HG03520 (cell line): ENCODE results near the gene NFATC2.
"Not testable (repeated sequence)": the region's sequence is repeated elsewhere in the genome, so short reads cannot be mapped to it uniquely, and the experiment has no call there.

Experiments
- ATAC-seq: cut with Tn5 transposase; IDR thresholded peaks from one replicate; pipeline ENCODE4 v1.9.1; 2021; ENCODE audit warnings: mild to moderate bottlenecking, moderate library complexity; ENCODE audit not compliant: unreplicated experiment

The NFATC2 gene

GRCh38 chr20:51569815-51570738, 27.6 kb upstream of the NFATC2 start:
- ATAC-seq = no peak

DNA sequence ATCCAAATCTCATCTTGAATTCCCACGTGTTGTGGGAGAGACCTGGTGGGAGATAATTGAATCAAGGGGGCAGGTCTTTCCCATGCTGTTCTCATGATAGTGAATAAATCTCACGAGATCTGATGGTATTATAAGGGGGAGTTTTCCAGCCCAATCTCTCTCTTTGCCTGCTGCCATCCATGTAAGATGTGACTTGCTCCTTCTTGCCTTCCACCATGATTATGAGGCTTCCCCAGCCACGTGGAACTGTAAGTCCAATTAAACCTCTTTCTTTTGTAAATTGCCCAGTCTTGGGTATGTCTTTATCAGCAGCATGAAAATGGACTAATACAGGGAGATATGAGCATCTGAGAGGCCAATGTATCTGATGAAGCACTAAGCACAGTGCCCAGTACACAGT, 26.0 kb upstream of the NFATC2 start:
- ATAC-seq = not testable (repeated sequence)

- no peak for ATAC-seq
These were observed 25.1 kb upstream of the NFATC2 start for GRCh38 chr20:51567622-51568021.

GRCh38 chr20:51566594-51566993, 24.1 kb upstream of the NFATC2 start:
- ATAC-seq = no peak

DNA sequence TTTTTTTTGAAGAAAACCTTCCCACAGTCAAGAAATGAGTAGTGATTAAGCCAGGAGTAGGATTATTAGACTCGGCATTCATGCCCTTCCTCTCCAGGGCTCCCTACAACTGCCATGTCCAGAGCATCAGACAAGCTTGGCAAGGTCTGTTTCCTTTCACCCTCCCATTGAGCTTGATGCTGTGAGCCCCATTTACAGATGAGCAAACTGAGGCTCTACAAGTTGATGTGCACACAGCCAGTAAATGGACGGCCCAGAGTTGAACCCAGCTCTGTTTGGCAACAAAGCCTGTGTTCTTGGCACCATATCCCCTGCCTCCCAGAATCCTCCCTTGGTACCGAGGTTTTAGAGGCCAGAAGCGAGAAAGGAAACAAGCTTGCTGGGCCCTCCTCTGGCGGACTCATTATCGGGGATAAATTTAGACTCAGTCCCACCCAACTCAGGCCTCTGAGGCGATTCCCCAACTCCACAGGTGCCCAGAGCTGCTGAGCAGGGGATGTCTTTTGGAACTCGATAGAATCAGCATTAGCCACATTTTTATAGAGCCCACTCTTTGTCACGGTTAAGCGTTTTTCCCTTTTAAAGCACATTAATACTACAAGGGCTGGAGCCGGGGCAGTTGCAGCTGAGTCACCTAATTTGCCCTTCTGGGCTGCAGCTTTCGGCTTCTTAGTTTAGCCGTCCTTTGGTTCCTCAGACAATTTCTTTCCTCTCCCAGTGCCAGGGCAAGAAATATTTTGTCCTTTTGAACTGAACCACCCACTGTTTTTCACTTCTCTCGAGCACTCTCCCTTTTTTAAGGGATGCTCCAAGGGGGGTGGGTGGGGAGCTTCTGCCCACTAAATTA, 23.0 kb upstream of the NFATC2 start:
- no peak for ATAC-seq

- ATAC-seq = no peak
These were observed 21.2 kb upstream of the NFATC2 start for GRCh38 chr20:51563486-51564332.

DNA sequence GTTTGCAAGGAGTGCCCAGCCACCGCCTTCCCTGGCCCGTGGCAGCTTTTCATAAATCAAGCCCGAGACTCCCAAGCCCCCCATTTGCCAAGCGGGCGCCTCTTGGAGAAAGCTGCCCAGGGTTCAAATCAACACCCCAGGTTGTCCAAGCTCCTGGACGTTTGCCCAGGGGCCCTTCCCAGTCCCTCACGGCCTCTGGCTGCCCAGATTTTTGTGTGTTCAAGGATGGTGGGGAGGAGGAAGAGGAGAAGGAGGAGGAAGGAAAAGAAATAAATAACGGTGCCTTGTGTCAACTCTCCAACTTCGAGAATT, 20.6 kb upstream of the NFATC2 start:
- ATAC-seq = no peak

DNA sequence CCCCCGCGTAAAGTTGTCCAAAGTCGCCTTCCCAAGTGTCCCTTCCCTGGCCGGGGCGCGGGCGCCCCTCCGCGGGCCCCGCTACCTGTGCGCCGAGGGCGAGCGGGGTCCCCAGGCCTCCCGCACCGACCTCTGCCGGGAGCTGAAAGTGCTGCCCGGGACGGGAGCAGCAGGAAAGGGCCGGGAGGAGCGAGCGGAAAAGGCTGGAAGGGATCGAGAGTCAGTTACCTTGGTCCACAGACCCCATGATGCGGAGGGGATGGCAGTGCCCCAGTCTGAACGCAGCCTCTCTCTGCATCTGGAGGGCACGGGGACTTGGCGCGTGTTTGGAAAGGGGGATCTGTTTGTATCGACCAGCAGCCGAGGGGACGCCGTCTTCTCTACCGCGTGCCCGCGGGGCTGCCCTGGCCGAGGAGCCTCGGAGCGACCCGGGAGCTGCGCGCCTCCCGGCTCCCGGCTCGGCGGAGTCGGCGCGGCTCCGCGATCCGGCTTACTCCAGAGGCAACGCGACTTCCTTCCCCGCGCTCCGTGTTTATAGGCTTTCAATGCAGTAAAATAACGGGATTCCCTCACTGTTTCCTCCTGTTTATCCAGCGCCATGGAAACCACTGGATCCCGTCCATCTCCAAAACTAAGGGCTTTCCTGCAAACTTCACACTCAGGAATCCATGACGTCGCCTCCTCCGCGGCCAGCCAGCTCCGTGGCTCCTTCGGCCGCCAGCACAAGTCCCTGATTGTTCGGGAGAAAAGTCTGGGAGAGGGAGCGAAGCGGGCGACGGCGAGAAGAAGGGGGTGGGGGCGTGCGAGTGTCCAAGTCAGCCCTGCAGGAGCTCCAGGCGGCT, 20.0 kb upstream of the NFATC2 start:
- no peak for ATAC-seq

- ATAC-seq = no peak
These were observed 19.5 kb upstream of the NFATC2 start for GRCh38 chr20:51562027-51562331.

DNA sequence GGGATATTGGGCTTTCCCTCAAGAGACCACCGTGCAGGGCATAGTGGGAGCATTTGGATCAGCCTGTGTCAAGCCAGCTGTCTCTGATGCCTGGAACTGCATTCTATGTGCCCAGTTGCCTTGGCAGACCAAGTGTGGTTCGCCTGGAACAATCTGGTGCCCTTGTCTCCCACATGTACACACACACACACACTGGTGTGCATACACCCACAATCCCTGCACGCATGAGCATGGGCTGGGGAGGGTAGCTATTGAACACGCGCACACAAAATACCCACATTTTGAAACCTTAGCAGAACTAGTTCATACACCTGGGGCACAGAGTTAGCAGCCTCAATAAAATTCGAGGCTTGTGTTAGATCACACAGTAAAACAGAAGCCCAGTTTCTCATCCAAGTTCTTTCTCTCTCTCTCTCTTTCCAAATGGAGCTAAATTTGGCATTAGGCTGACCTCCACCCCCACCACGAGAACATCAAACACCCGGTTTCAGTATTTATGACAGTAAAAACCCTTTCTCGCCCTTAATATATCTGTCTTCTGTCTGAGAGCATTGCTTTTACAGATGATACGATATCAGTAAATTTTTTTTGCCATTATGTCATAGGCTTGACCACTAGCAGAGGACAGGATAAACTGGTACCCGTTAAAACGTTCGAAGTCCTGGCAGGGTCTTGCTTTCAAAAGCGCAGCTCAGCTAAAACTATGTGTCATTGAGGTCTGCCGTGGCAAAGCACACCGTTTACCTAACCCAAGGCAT, 18.2 kb upstream of the NFATC2 start:
- no peak for ATAC-seq

- ATAC-seq = no peak
These were observed 17.5 kb upstream of the NFATC2 start for GRCh38 chr20:51560042-51560441.

DNA sequence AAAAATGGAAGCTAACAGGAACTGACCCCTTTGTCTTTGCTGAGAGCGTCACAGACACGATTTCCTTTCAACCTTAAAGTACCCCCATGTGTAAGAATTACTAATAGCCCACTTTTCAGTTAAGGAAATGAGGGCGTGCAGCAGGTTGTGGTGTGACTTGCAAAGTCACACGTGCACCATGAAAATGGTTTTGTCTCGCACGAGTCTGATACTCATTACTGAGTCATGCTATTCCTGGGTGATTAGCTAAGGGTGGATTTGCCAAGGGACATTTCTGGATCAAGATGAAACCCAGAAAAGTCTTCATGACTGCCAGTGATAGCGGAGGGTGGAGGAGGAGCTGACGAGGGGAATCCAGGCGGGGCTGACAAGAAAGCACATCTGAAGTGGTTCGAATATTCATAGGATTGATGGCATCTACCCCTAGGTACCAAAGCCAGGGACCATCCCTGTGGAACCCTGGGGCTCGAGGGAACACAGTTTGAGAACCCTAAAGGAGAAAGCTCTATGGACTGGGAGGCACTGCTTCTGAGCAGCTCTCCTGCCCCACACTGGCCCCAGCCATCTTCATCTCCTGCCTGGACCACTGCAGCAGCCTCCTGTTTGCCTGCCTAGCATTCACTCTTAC, 12.1 kb upstream of the NFATC2 start:
- ATAC-seq = no peak

DNA sequence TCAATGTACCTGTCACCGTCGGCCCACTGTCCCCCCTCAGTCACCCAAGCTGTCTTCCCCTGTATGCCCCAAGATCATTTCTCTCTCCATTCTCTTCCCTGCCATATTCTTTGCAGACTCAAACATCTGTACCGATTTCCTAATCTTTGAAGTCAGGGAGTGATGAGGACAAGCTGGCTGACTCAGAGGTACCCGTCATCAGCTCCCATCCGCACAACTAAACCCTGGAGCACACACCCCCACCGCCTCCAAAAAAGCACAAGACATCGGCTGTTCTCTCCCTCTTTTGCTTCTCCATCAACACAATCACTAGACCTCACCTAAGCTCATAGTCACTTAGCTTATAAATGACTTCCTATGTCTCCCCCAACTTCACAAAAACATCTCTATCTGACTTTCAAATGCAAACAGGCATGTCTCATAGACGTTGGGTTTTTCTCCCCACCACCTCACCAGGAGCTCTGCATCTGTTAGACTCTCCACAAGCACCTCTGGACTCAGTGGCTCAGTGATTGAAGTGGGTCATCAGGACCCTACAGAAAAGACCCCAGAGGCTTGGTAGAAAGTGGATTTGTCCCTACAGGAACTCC, 11.5 kb upstream of the NFATC2 start:
- no peak for ATAC-seq

GRCh38 chr20:51551186-51551585, 8.7 kb upstream of the NFATC2 start:
- no peak for ATAC-seq

DNA sequence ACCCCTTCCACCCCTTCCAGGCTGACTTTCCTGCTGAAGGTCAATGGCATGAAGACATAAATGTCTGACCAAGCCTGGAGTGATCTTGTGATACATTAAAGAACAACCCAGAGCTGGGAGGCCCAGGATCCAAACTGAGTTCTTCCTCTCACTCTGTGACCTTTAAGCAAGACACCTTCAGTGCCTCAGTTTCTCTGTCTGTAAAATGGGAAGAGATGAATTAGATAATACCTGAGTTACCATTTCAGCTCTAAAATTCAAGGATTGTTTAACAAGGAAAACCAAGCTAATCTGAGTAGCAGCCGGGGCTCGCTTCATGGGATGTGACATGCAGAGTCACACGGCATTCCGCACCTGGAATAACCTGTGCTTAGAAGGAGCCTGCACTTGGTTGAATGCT, 7.0 kb upstream of the NFATC2 start:
- ATAC-seq = no peak

- no peak for ATAC-seq
These were observed 5.4 kb upstream of the NFATC2 start for GRCh38 chr20:51547951-51548350.

DNA sequence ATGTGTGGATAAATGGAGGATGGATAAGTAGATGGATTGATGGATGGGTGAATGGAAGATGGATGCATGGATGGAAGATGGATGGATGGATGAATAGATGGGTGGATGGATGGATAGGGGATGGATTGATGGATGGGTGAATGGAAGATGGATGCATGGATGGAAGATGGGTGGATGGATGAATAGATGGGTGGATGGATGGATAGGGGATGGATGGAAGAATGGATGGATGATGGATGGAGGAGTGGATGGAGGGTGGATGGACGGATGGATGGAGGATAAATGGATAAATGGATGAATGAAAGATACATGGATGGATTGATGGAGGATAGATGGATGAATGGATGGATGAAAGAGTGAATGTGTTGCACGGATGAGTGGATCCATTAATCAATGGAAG, 3.0 kb upstream of the NFATC2 start:
- no peak for ATAC-seq

DNA sequence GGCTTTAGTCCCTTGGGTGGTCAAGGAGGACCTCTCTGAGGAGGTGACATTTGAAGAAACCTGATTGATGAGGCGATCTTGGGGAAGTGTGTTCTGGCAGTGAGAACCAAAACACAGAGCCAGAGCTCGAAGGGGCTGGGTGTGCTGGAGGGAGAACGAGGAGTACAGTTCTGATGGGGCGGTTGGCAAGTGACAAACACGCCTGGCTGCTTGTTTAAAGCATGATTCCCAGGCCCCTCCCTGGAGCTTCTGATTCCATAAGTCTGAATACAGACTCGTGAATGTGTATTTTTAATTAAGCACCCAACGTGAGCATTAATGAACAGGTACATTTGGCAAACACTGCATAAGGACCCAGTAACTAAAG, 886 bp upstream of the NFATC2 start:
- no peak for ATAC-seq

DNA sequence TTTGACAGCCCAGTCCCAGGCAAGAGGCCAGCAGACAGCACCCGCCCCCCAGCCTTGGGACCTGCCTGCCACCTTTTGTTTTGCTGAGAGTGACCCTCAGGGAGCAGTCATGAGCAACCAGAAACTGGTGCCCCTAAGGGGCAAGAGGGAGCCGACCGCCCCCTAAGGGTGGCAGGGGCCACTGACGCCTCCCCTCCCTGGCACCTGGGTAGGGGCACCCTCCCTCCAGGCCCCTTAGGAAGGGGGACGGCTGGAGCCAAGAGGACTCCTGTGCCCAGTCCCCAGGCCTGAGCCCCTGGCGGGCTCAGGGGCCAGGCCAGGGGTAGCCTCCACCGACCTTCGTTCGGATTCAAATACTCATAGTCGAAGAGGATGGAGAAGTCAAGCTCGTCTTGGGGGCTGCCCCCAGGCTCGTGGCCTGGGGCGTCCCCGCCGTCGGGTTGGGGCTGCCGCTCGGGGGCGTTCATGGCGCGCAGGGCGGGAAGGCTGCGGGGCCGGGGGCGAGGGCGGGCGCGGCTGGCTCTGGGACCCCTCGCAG, 417 bp downstream of the NFATC2 start:
- peak; percentile 29 for ATAC-seq
